Upper lobe of right lung (tissue), 1 donor: Measurements from ENCODE around the gene HBA2. TPM values are rescaled to one million over a fixed set of nuclear protein-coding genes. Genes with fewer than 3 reads are reported as not detected.

Source experiments
- ATAC-seq: fragments of 200-7000 bp; cut with Tn5 transposase; one replicate; pipeline ENCODE4 v1.9.1; 2020; ENCODE audit warnings: mild to moderate bottlenecking, moderate library complexity
- DNase-seq: peaks from one replicate; pipeline ENCODE4 v3.0.0-alpha.2; 2020
- H3K27ac ChIP-seq: fragments of 200-600 bp; one replicate; pipeline ENCODE4 v1.8.0; 2022
- H3K27me3 ChIP-seq: fragments of 200-600 bp; one replicate; pipeline ENCODE4 v1.8.0; 2022; ENCODE audit warnings: mild to moderate bottlenecking
- H3K36me3 ChIP-seq: fragments of 200-600 bp; one replicate; pipeline ENCODE4 v1.8.0; 2022
- H3K4me1 ChIP-seq: fragments of 200-600 bp; one replicate; pipeline ENCODE4 v1.8.0; 2022
- H3K4me3 ChIP-seq: fragments of 200-600 bp; one replicate; pipeline ENCODE4 v1.8.0; 2022; ENCODE audit warnings: mild to moderate bottlenecking
- H3K9me3 ChIP-seq: fragments of 200-600 bp; one replicate; pipeline ENCODE4 v1.8.0; 2022
- intact Hi-C: fragments of 100-400 bp; cut with DNase I; formaldehyde crosslinking; loops from one replicate; pipeline ENCODE4 v1.11.0; 2022
- total RNA-seq: library from RNA; stranded (reverse); fragmentation: NEBNext Ultra II Directional; extraction: Animal tissue kit (Norgen Biotek cat#: 25700); gene quantifications from one replicate; pipeline ENCODE4 v1.2.1, GENCODE V29; 2021
- TF ChIP-seq, protein P1 (sequence below): fragments of 200-600 bp; IDR thresholded peaks from one replicate; pipeline ENCODE4 v1.8.0; 2022; ENCODE audit warnings: antibody characterized with exemption
- donor health status: DM: no; HTN: yes; CAD: no; lungs with severe emphysema.

The HBA2 gene
- total RNA-seq, 1 donor from 2014 or later = 248 TPM

DNA sequence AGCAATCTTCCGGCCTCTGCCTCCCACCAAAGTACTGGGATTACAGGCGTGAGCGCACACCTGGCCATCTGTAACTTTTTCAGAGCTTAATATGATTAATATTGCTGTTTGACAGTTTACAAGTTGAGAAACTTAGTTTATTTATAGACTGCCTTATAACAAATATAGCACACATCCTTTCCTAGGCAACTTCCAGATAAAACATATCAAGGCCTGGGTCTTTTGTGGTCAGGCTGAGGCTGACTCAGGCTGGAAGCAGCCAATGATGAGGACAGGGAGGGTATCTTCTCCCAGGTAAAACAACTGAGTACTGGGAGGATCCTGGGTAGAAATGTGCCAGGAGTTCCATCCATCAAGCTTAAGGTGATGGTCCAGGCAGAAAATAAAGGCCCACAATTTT is 40.3 kb downstream of the HBA2 start:
- H3K36me3 ChIP-seq = peaks cover 100% of the 10 kb centered on the region
- no peaks in the 10 kb centered on the region for H3K9me3 ChIP-seq
- intact Hi-C loops = no loop called here
- no peak for DNase-seq
- H3K27me3 ChIP-seq = no peaks in the 10 kb centered on the region
- H3K27ac ChIP-seq = no peak overlapping the region
- H3K4me3 ChIP-seq = no peak overlapping the region
- TF ChIP-seq, protein P1, sequence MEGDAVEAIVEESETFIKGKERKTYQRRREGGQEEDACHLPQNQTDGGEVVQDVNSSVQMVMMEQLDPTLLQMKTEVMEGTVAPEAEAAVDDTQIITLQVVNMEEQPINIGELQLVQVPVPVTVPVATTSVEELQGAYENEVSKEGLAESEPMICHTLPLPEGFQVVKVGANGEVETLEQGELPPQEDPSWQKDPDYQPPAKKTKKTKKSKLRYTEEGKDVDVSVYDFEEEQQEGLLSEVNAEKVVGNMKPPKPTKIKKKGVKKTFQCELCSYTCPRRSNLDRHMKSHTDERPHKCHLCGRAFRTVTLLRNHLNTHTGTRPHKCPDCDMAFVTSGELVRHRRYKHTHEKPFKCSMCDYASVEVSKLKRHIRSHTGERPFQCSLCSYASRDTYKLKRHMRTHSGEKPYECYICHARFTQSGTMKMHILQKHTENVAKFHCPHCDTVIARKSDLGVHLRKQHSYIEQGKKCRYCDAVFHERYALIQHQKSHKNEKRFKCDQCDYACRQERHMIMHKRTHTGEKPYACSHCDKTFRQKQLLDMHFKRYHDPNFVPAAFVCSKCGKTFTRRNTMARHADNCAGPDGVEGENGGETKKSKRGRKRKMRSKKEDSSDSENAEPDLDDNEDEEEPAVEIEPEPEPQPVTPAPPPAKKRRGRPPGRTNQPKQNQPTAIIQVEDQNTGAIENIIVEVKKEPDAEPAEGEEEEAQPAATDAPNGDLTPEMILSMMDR = no peak
- no peak for ATAC-seq
- H3K4me1 ChIP-seq = no peaks in the 10 kb centered on the region

DNA sequence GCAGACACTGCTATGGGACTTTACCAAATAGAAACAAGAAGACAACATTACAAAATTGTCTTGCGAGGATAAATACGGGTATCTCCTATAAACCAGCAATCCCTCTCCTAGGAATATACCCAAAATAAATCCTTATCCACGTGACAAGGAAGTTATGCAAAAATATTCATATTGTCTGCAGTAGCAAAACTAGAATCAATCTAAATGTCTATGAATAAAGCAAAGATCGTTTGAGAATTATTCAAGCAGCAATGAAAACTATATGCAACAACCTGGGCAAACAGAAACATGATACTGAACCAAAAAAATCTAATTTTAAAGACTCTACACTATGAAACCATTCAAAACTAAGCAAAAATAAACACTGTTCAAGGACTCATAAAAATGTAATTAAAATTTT is 47.3 kb downstream of the HBA2 start:
- Histone ChIP-seq H3K4me1 (no peaks in the 10 kb centered on the region), H3K27ac (no peak overlapping the region), H3K36me3 (peaks cover 100% of the 10 kb centered on the region), H3K4me3 (no peak overlapping the region), H3K27me3 (no peaks in the 10 kb centered on the region), H3K9me3 (no peaks in the 10 kb centered on the region)
- TF ChIP-seq, protein P1 = no peak
- DNase-seq (no peak), ATAC-seq (no peak)
- intact Hi-C loops = no loop called here

Other genes with a start within 250 kb of the HBA2 start
- gene POLR3K, start 119.3 kb upstream of the HBA2 start, total RNA-seq = 12.0 TPM
- gene SNRNP25, start 119.0 kb upstream of the HBA2 start, total RNA-seq = 11.6 TPM
- 48.4 TPM for gene RHBDF1, start 100.2 kb upstream of the HBA2 start, total RNA-seq
- gene MPG, start 94.7 kb upstream of the HBA2 start, total RNA-seq = 42.5 TPM
- gene NPRL3, start 34.2 kb upstream of the HBA2 start, total RNA-seq = 30.6 TPM
- gene HBZ, start 20.2 kb upstream of the HBA2 start, total RNA-seq = not detected
- gene HBM, start 6.9 kb upstream of the HBA2 start, total RNA-seq = not detected
- 241 TPM for gene HBA1, start 3.8 kb downstream of the HBA2 start, total RNA-seq
- not detected for gene HBQ1, start 7.6 kb downstream of the HBA2 start, total RNA-seq
- gene LUC7L, start 56.6 kb downstream of the HBA2 start, total RNA-seq = 78.8 TPM
- gene FAM234A, start 61.9 kb downstream of the HBA2 start, total RNA-seq = 56.0 TPM
- 7.8 TPM for gene RGS11, start 103.1 kb downstream of the HBA2 start, total RNA-seq
- gene ARHGDIG, start 107.7 kb downstream of the HBA2 start, total RNA-seq = 1.3 TPM
- 0.96 TPM for gene PDIA2, start 110.3 kb downstream of the HBA2 start, total RNA-seq
- gene AXIN1, start 179.8 kb downstream of the HBA2 start, total RNA-seq = 28.9 TPM
- 39.0 TPM for gene MRPL28, start 197.7 kb downstream of the HBA2 start, total RNA-seq
- 65.2 TPM for gene PGAP6, start 209.1 kb downstream of the HBA2 start, total RNA-seq
- 45.6 TPM for gene NME4, start 224.3 kb downstream of the HBA2 start, total RNA-seq
- 14.2 TPM for gene DECR2, start 229.0 kb downstream of the HBA2 start, total RNA-seq